Gastrocnemius medialis (tissue), 4 donors: Measurements from ENCODE around the gene MBTPS1. TPM values are rescaled to one million over a fixed set of nuclear protein-coding genes. Genes with fewer than 3 reads are reported as not detected.

ENCODE experiments used
- ATAC-seq, 2 donors: fragments of 150-250 bp; one replicate each; pipeline ENCODE4 v1.9.1; 2016
- DNase-seq, 2 donors: peaks; one replicate each; pipeline ENCODE4 v3.0.0-alpha.2; 2019
- H3K27ac ChIP-seq, 4 donors: fragments of 200-600 bp; sonication (generic); 1 replicate in 1 of 4; 2 replicates in 3 of 4; pipeline ENCODE4 v1.5.1; 2016 to 2018; ENCODE audit warnings: mild to moderate bottlenecking in 2 of 4, moderate library complexity in 1 of 4
- H3K27me3 ChIP-seq, 3 donors: fragments of 200-600 bp; sonication (generic) in 2 of 3; 1 replicate in 1 of 3; 2 replicates in 2 of 3; pipeline versions ENCODE4 v1.5.1 to v1.6.0; 2016 to 2019; ENCODE audit warnings: mild to moderate bottlenecking in 1 of 3, moderate library complexity in 1 of 3
- H3K36me3 ChIP-seq, 2 donors: fragments of 200-600 bp; sonication (generic) in 1 of 2; one replicate each; pipeline ENCODE4 v1.5.1; 2017 to 2018
- H3K4me1 ChIP-seq, 2 donors: fragments of 200-600 bp; sonication (generic) in 1 of 2; one replicate each; pipeline ENCODE4 v1.5.1; 2016 to 2017; ENCODE audit warnings: mild to moderate bottlenecking in 2 of 2
- H3K4me3 ChIP-seq, 4 donors: fragments of 200-600 bp; sonication (generic) in 3 of 4; 1 replicate in 1 of 4; 2 replicates in 3 of 4; pipeline ENCODE4 v1.5.1; 2016 to 2019; ENCODE audit warnings: mild to moderate bottlenecking in 2 of 4
- H3K9me3 ChIP-seq, 3 donors: fragments of 200-600 bp; sonication (generic) in 2 of 3; 1 replicate in 1 of 3; 2 replicates in 2 of 3; pipeline ENCODE4 v1.5.1; 2016 to 2019
- CTCF ChIP-seq, 5 experiments: fragments of 450-650 bp in 3 of 5; fragments of 200-600 bp in 2 of 5; sonication (generic) in 2 of 5; IDR thresholded peaks in 4 of 5; conservative IDR thresholded peaks in 1 of 5; 1 replicate in 4 of 5; 2 replicates in 1 of 5; pipeline ENCODE4 v1.5.1; 2016 to 2019; ENCODE audit warnings: antibody characterized with exemption in 5 of 5, mild to moderate bottlenecking in 3 of 5, moderate library complexity in 3 of 5
- POLR2A ChIP-seq, 2 donors: fragments of 450-650 bp; IDR thresholded peaks; one replicate each; pipeline ENCODE4 v1.6.1; 2017; ENCODE audit warnings: antibody characterized with exemption in 2 of 2, mild to moderate bottlenecking in 2 of 2, moderate library complexity in 2 of 2
- in situ Hi-C, 4 donors: fragments of 200-750 bp; cut with MboI; loops; one replicate each; pipeline versions ENCODE4 v1.15.0 to v1.8.0; 2017; ENCODE audit warnings: low sequenced_read_pairs in 4 of 4
- intact Hi-C: fragments of 100-400 bp; cut with DNase I; formaldehyde crosslinking; loops from one replicate; pipeline ENCODE4 v1.15.1; 2023; ENCODE audit warnings: low total_unique reads
- total RNA-seq, 4 donors: library from RNA; depleted of rRNA; stranded (reverse); fragments of >200 nt; gene quantifications; one replicate each; pipeline versions ENCODE4 v1.1.0 to v1.2.3, GENCODE V29; 2016

MBTPS1 gene
- total RNA-seq, 4 donors from 2014 or later = 28.8 to 44.3 (median 38.5) TPM

DNA sequence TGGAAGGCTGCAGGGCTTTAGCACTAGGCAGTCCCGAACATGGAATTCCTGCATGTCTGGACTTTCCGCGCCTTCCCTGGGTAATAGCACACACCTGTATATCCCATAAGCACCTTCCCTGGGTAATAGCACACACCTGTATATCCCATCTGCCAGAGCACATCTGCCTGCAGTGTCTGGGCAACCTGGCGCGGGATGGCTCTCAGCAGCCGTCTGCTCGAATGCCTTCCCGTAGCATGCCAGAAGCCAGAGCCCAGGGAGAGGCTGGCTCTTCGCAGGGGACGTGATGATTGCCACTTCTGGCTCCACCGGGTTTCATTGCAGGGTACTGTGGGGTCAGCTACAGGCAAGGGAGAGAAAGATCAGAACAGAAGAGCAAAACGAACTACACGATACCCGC, 21.3 kb downstream of the MBTPS1 start:
- ATAC-seq (no peak), DNase-seq (no peak)
- no peaks in the 10 kb centered on the region for H3K9me3 ChIP-seq
- intact Hi-C loops (no loop called here), in situ Hi-C loops (loop anchor here in 1 of 4 donors (25.0 kb wide), 1 partner anchor 92 kb away; the partner anchor contains the start of genes ADAD2 and TAF1C)
- no peak overlapping the region for H3K27ac ChIP-seq
- H3K36me3 ChIP-seq = peaks cover 0 to 84% of the 10 kb centered on the region in 2 donors
- no peak overlapping the region for H3K4me3 ChIP-seq
- no peaks in the 10 kb centered on the region for H3K27me3 ChIP-seq
- no peaks in the 10 kb centered on the region for H3K4me1 ChIP-seq
- TF ChIP-seq POLR2A (IDR thresholded peaks at IDR 0.05) = no peak
- TF ChIP-seq CTCF (IDR thresholded peaks at IDR 0.05 in 4 of 5, conservative IDR thresholded peaks at IDR 0.05 in 1 of 5) = no peak

DNA sequence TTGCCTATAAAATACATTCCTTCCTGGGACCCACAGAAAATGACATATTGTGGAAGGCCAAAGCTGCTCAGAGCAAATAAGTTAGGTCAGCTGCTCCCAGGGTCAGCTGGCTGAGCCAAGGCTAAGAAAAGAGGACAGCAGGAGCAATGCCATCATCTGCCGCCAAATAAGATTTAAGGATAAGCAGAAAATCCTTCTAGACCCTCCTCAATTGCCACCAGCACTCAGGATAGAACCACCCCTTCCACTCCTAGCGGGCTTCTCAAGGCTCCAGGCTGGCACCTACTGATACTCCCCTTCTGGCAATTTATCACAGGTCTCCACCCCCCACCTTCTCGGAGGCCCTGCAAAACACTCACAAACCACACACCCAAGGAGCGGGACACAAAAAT, 22.9 kb downstream of the MBTPS1 start:
- in situ Hi-C loops = loop anchor here in 1 of 4 donors (25.0 kb wide), 1 partner anchor 93 kb away; the partner anchor contains the start of genes ADAD2 and TAF1C
- no peak overlapping the region for H3K4me3 ChIP-seq

GRCh38 chr16:84093120-84093878, 23.4 kb downstream of the MBTPS1 start:
- Histone ChIP-seq H3K36me3 (peaks cover 0 to 97% of the 10 kb centered on the region in 2 donors), H3K9me3 (no peaks in the 10 kb centered on the region), H3K27ac (no peak overlapping the region), H3K4me1 (no peaks in the 10 kb centered on the region), H3K27me3 (no peaks in the 10 kb centered on the region), H3K4me3 (no peak overlapping the region)
- intact Hi-C loops (no loop called here), in situ Hi-C loops (loop anchor here in 1 of 4 donors (25.0 kb wide), 1 partner anchor 94 kb away; the partner anchor contains the start of genes ADAD2 and TAF1C)
- DNase-seq (no peak), ATAC-seq (no peak)
- TF ChIP-seq CTCF (IDR thresholded peaks at IDR 0.05 in 4 of 5, conservative IDR thresholded peaks at IDR 0.05 in 1 of 5) (no peak), POLR2A (IDR thresholded peaks at IDR 0.05) (no peak)

More for the DNA sequence above, 22.9 kb downstream of the MBTPS1 start:
- Histone ChIP-seq H3K27me3 (no peaks in the 10 kb centered on the region), H3K36me3 (peaks cover 0 to 97% of the 10 kb centered on the region in 2 donors), H3K4me1 (no peaks in the 10 kb centered on the region), H3K9me3 (no peaks in the 10 kb centered on the region), H3K27ac (no peak overlapping the region)
- no peak for DNase-seq
- TF ChIP-seq POLR2A (IDR thresholded peaks at IDR 0.05) = no peak
- ATAC-seq = no peak
- intact Hi-C loops = no loop called here

DNA sequence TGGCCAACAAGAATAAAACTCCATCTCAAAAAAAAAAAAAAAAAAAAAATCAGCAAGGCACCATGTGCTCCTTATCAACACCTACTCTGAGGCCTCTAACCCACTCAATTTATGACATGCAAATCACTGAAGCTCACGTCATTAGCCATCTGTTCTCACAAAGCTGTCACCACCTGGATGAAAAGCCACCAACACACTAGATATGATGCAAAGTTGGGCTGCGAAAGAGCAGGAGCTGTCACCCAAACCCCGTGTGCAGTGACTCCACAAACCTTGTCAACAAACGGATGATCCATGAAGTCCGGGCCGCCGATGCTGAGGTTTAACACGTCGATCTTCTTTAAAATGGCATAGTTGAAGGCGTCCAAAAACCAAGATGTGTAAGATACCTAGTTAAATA, 25.3 kb downstream of the MBTPS1 start:
- no peak for ATAC-seq
- in situ Hi-C loops = loop anchor here in 1 of 4 donors (25.0 kb wide), 1 partner anchor 96 kb away; the partner anchor contains the start of genes ADAD2 and TAF1C
- Histone ChIP-seq H3K9me3 (no peaks in the 10 kb centered on the region), H3K36me3 (peaks cover 0 to 99% of the 10 kb centered on the region in 2 donors), H3K27ac (no peak overlapping the region), H3K4me1 (no peaks in the 10 kb centered on the region), H3K4me3 (no peak overlapping the region), H3K27me3 (no peaks in the 10 kb centered on the region)
- DNase-seq = no peak
- TF ChIP-seq CTCF (IDR thresholded peaks at IDR 0.05 in 4 of 5, conservative IDR thresholded peaks at IDR 0.05 in 1 of 5) (no peak), POLR2A (IDR thresholded peaks at IDR 0.05) (no peak)
- intact Hi-C loops = no loop called here

- DNase-seq = no peak
- Histone ChIP-seq H3K36me3 (peaks cover 0 to 95% of the 10 kb centered on the region in 2 donors), H3K9me3 (no peaks in the 10 kb centered on the region), H3K4me1 (no peaks in the 10 kb centered on the region), H3K27me3 (no peaks in the 10 kb centered on the region), H3K4me3 (no peak overlapping the region), H3K27ac (no peak overlapping the region)
- in situ Hi-C loops (loop anchor here in 1 of 4 donors (25.0 kb wide), 1 partner anchor 97 kb away; the partner anchor contains the start of genes ADAD2 and TAF1C), intact Hi-C loops (no loop called here)
- TF ChIP-seq CTCF (IDR thresholded peaks at IDR 0.05 in 4 of 5, conservative IDR thresholded peaks at IDR 0.05 in 1 of 5) = no peak
- no peak for TF ChIP-seq POLR2A (IDR thresholded peaks at IDR 0.05)
- ATAC-seq = no peak
These were observed 26.5 kb downstream of the MBTPS1 start for GRCh38 chr16:84090211-84090610.
